Colonic mucosa (tissue), 4 donors: Measurements from ENCODE around the gene AXIN2. TPM values are rescaled to one million over a fixed set of nuclear protein-coding genes. Genes with fewer than 3 reads are reported as not detected.

ENCODE experiments used
- DNase-seq: peaks from one replicate; pipeline ENCODE4 v3.0.0-alpha.2; 2020
- H3K27ac ChIP-seq: fragments of 200-600 bp; one replicate; pipeline ENCODE4 v1.8.0; 2021
- H3K27me3 ChIP-seq: fragments of 200-600 bp; one replicate; pipeline ENCODE4 v1.8.0; 2021
- H3K36me3 ChIP-seq: fragments of 200-600 bp; one replicate; pipeline ENCODE4 v1.8.0; 2021
- H3K4me1 ChIP-seq: fragments of 200-600 bp; one replicate; pipeline ENCODE4 v1.8.0; 2021; ENCODE audit warnings: mild to moderate bottlenecking
- H3K4me3 ChIP-seq: fragments of 200-600 bp; one replicate; pipeline ENCODE4 v1.8.0; 2021
- H3K9ac ChIP-seq, 2 donors: one replicate each; pipeline ENCODE4 v1.7.0; 2013; ENCODE audit warnings: control low read depth in 2 of 2, low read depth in 2 of 2, low read length in 2 of 2
- H3K9me3 ChIP-seq: fragments of 200-600 bp; one replicate; pipeline ENCODE4 v1.8.0; 2021
- intact Hi-C: fragments of 100-400 bp; cut with DNase I; formaldehyde crosslinking; loops from one replicate; pipeline ENCODE4 v1.14.1; 2022
- total RNA-seq, 2 donors: library from RNA; stranded (reverse); fragmentation: NEBNext Ultra II Directional in 1 of 2; extraction: Animal tissue kit (Norgen Biotek cat#: 25700) in 1 of 2; gene quantifications; one replicate each; pipeline ENCODE4 v1.2.1, GENCODE V29; 2021
- TF ChIP-seq, protein P1 (sequence below): fragments of 200-600 bp; IDR thresholded peaks from one replicate; pipeline ENCODE4 v1.8.0; 2022; ENCODE audit warnings: antibody characterized with exemption, mild to moderate bottlenecking
- donor health status: healthy.
- donor health status: DM: no; HTN: no; CAD: no.
- donor health status: DM: no; HTN: no; CAD: no.

Gene AXIN2
- total RNA-seq, 2 donors from 2014 or later, result 38.0 to 41.6 TPM

- Histone ChIP-seq H3K4me3 (no peak overlapping the region), H3K27ac (no peak overlapping the region), H3K9me3 (no peaks in the 10 kb centered on the region), H3K36me3 (no peaks in the 10 kb centered on the region), H3K27me3 (no peaks in the 10 kb centered on the region), H3K9ac (no peak overlapping the region), H3K4me1 (no peaks in the 10 kb centered on the region)
- DNase-seq, result no peak
- intact Hi-C loops, result loop anchor here (2.0 kb wide), 1 partner anchor 31 kb away; no protein-coding TSS in a partner anchor
- TF ChIP-seq, protein P1, sequence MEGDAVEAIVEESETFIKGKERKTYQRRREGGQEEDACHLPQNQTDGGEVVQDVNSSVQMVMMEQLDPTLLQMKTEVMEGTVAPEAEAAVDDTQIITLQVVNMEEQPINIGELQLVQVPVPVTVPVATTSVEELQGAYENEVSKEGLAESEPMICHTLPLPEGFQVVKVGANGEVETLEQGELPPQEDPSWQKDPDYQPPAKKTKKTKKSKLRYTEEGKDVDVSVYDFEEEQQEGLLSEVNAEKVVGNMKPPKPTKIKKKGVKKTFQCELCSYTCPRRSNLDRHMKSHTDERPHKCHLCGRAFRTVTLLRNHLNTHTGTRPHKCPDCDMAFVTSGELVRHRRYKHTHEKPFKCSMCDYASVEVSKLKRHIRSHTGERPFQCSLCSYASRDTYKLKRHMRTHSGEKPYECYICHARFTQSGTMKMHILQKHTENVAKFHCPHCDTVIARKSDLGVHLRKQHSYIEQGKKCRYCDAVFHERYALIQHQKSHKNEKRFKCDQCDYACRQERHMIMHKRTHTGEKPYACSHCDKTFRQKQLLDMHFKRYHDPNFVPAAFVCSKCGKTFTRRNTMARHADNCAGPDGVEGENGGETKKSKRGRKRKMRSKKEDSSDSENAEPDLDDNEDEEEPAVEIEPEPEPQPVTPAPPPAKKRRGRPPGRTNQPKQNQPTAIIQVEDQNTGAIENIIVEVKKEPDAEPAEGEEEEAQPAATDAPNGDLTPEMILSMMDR, result no peak
Measured at GRCh38 chr17:65593855-65594845, 32.7 kb upstream of the AXIN2 start.

DNA sequence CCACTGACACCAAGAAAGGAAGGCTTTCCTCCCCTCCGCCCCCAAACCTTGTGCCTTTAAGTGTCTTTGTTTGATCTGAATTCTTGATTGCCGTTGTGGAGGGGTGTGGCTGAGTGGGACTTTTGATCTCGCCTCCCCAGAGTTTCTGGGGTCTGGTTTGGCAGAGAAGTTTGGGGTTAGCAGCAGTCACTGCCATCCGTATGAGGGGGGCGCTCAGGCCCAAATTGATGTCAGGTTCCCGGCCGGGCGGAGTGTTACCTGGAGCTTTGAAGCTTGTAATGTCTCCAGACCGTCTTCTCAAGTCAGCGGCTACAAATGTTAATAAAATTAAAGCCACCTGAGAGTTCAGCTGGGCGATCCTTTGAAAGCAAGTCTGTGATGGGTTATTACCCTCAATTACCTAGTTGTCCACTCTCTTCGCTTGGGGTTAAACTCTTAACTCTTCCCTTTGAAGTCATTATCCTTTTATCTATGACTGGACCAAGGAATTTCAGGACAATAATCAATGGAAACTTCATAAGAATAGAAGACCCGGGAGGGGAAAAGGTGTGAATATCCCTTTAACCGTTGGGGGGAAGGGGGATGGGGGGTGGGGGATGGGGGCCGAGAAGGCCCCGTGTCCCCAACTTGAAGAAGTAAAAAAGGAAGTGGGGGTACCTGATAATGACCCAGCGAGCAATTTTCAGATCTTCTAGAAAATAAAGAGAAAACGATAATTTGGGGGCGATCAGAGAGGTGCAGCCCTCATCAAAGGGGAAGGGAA, 31.8 kb upstream of the AXIN2 start:
- intact Hi-C loops, result loop anchor here (2.0 kb wide), 1 partner anchor 32 kb away; no protein-coding TSS in a partner anchor

GRCh38 chr17:65592125-65592965, 30.9 kb upstream of the AXIN2 start:
- intact Hi-C loops, result loop anchor here (2.0 kb wide), 1 partner anchor 32 kb away; no protein-coding TSS in a partner anchor
- Histone ChIP-seq H3K4me1 (no peaks in the 10 kb centered on the region), H3K9ac (no peak overlapping the region), H3K27ac (no peak overlapping the region), H3K9me3 (no peaks in the 10 kb centered on the region), H3K27me3 (no peaks in the 10 kb centered on the region), H3K4me3 (no peak overlapping the region), H3K36me3 (no peaks in the 10 kb centered on the region)
- DNase-seq, result no peak
- TF ChIP-seq, protein P1, result no peak

More for the DNA sequence above, 31.8 kb upstream of the AXIN2 start:
- Histone ChIP-seq H3K9me3 (no peaks in the 10 kb centered on the region), H3K4me3 (no peak overlapping the region), H3K27ac (no peak overlapping the region), H3K4me1 (no peaks in the 10 kb centered on the region), H3K27me3 (no peaks in the 10 kb centered on the region), H3K36me3 (no peaks in the 10 kb centered on the region), H3K9ac (no peak overlapping the region)
- TF ChIP-seq, protein P1, result no peak
- DNase-seq, result no peak

DNA sequence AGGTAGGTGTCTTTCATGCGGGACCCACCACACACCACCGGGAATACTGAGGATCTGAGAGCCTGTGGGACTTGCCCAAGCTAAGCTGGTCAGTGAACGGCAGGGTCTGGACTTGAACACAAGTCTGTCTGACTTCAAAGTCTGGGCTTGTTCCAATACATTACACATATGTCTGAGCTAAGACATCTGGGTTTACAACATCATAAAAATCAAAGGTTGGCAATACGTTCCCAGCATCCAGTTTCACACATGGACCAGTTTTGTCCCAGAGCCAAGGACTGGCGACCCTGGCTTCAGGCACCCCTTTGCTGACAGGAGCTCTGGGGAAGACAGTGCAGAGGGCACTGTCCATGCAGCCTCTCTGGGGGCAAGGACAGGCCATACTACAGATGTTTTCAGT, 27.9 kb upstream of the AXIN2 start:
- DNase-seq, result no peak
- no peak overlapping the region for H3K27ac ChIP-seq
- no peaks in the 10 kb centered on the region for H3K9me3 ChIP-seq
- H3K27me3 ChIP-seq, result no peaks in the 10 kb centered on the region
- no peaks in the 10 kb centered on the region for H3K4me1 ChIP-seq
- no peak overlapping the region for H3K4me3 ChIP-seq
- TF ChIP-seq, protein P1, result no peak
- peak overlapping the region in 1 of 2 donors; percentile 60 for H3K9ac ChIP-seq
- intact Hi-C loops, result no loop called here
- no peaks in the 10 kb centered on the region for H3K36me3 ChIP-seq
